Neural cell (in vitro differentiated cells): ENCODE results near the gene SLC6A15. TPM values are rescaled to one million over a fixed set of nuclear protein-coding genes. Genes with fewer than 3 reads are reported as not detected.

Source experiments
- H2AFZ ChIP-seq: fragments of 200-600, 300-800 bp; sonication (generic), shearing (Covaris generic); 2 replicates; pipeline ENCODE4 v1.6.0; 2014; ENCODE audit warnings: low read depth, mild to moderate bottlenecking, antibody characterized with exemption, low read length, moderate library complexity
- H3F3A ChIP-seq: fragments of 200-600 bp; shearing (Covaris generic); 2 replicates; pipeline ENCODE4 v1.6.1; 2016; ENCODE audit warnings: mild to moderate bottlenecking, moderate library complexity, mixed read lengths, antibody characterized with exemption, low read length; ENCODE audit not compliant: insufficient read depth, poor library complexity, severe bottlenecking
- H3K27ac ChIP-seq: fragments of 200-600, 300-800 bp; sonication (generic), shearing (Covaris generic); 2 replicates; pipeline ENCODE4 v1.5.1; 2014; ENCODE audit warnings: mild to moderate bottlenecking, low read length, moderate library complexity
- H3K27me3 ChIP-seq: fragments of 300-800, 200-600 bp; sonication (generic), shearing (Covaris generic); 2 replicates; pipeline ENCODE4 v1.6.0; 2014; ENCODE audit warnings: mild to moderate bottlenecking, low read depth, low read length, moderate library complexity; ENCODE audit not compliant: insufficient read depth
- H3K36me3 ChIP-seq: fragments of 300-800, 200-600 bp; sonication (generic), shearing (Covaris generic); 2 replicates; pipeline ENCODE4 v1.5.1; 2014; ENCODE audit warnings: mild to moderate bottlenecking, antibody characterized with exemption, low read length, moderate library complexity; ENCODE audit not compliant: insufficient read depth
- H3K4me2 ChIP-seq: fragments of 300-800, 200-600 bp; sonication (generic), shearing (Covaris generic); 2 replicates; pipeline ENCODE4 v1.6.0; 2014; ENCODE audit warnings: mild to moderate bottlenecking, low read length
- H3K4me3 ChIP-seq: fragments of 300-800, 200-600 bp; sonication (generic), shearing (Covaris generic); 2 replicates; pipeline ENCODE4 v1.5.1; 2014; ENCODE audit warnings: mild to moderate bottlenecking, low read length, moderate library complexity
- H3K79me2 ChIP-seq: fragments of 200-600 bp; shearing (Covaris generic); replicated peaks from 2 replicates; pipeline ENCODE4 v1.6.0; 2014; ENCODE audit warnings: mild to moderate bottlenecking, low read length, moderate library complexity; ENCODE audit not compliant: insufficient read depth
- H3K9ac ChIP-seq: fragments of 300-800, 200-600 bp; sonication (generic), shearing (Covaris generic); 2 replicates; pipeline ENCODE4 v1.6.1; 2016; ENCODE audit warnings: mild to moderate bottlenecking, low read length, mixed read lengths
- H3K9me2 ChIP-seq: fragments of 200-600 bp; shearing (Covaris generic); 2 replicates; pipeline ENCODE4 v1.6.1; 2016; ENCODE audit warnings: mild to moderate bottlenecking, low read length, mixed read lengths; ENCODE audit not compliant: insufficient read depth
- H3K9me3 ChIP-seq: fragments of 200-600, 300-800 bp; sonication (generic), shearing (Covaris generic); 2 replicates; pipeline ENCODE4 v1.6.1; 2016; ENCODE audit warnings: mild to moderate bottlenecking, mixed run types, low read length, moderate library complexity, mixed read lengths
- H4K20me1 ChIP-seq: fragments of 200-600 bp; shearing (Covaris generic); 2 replicates; pipeline ENCODE4 v1.6.1; 2016; ENCODE audit warnings: mild to moderate bottlenecking, mixed run types; ENCODE audit not compliant: insufficient read depth
- EP300 ChIP-seq: fragments of 450-650 bp; conservative IDR thresholded peaks from 2 replicates; pipeline ENCODE4 v1.6.1; 2014; ENCODE audit warnings: antibody characterized with exemption, mild to moderate bottlenecking, moderate library complexity; ENCODE audit not compliant: poor library complexity, severe bottlenecking
- EZH2 ChIP-seq: fragments of 200-600, 300-800 bp; shearing (Covaris generic), sonication (generic); IDR thresholded peaks from 2 replicates; pipeline ENCODE4 v1.6.1; 2014; ENCODE audit warnings: antibody characterized with exemption, low read length, borderline replicate concordance, mild to moderate bottlenecking; ENCODE audit not compliant: insufficient read depth, poor library complexity, severe bottlenecking
- MXI1 ChIP-seq: fragments of 450-650 bp; conservative IDR thresholded peaks from 2 replicates; pipeline ENCODE4 v1.6.1; 2014; ENCODE audit warnings: antibody characterized with exemption, mild to moderate bottlenecking; ENCODE audit not compliant: poor library complexity, severe bottlenecking
- POLR2AphosphoS5 ChIP-seq: IDR thresholded peaks from 2 replicates; pipeline ENCODE4 v1.6.1; 2012
- RAD21 ChIP-seq: fragments of 450-650 bp; conservative IDR thresholded peaks from 2 replicates; pipeline ENCODE4 v1.6.1; 2014; ENCODE audit warnings: antibody characterized with exemption, mild to moderate bottlenecking, moderate library complexity
- REST ChIP-seq: IDR thresholded peaks from 2 replicates; pipeline ENCODE4 v1.6.1; 2012; ENCODE audit warnings: borderline replicate concordance
- SMC3 ChIP-seq: fragments of 450-650 bp; conservative IDR thresholded peaks from 2 replicates; pipeline ENCODE4 v1.6.1; 2014; ENCODE audit warnings: antibody characterized with exemption, mild to moderate bottlenecking, moderate library complexity; ENCODE audit not compliant: poor library complexity
- TAF1 ChIP-seq: IDR thresholded peaks from 2 replicates; pipeline ENCODE4 v1.6.1; 2012; ENCODE audit warnings: low read depth
- polyA plus RNA-seq: library from polyadenylated mRNA; depleted of rRNA; stranded (reverse); fragments of >200 nt; gene quantifications from 2 replicates; pipeline ENCODE4 v1.2.3, GENCODE V29; 2014
- TF ChIP-seq, protein P1 (sequence below): fragments of 450-650 bp; IDR thresholded peaks from 2 replicates; pipeline ENCODE4 v1.5.1; 2014; ENCODE audit warnings: antibody characterized with exemption, mild to moderate bottlenecking, moderate library complexity; ENCODE audit not compliant: poor library complexity, severe bottlenecking

Gene SLC6A15
- polyA plus RNA-seq, 1 donor from 2014 or later = 11.4 TPM

DNA sequence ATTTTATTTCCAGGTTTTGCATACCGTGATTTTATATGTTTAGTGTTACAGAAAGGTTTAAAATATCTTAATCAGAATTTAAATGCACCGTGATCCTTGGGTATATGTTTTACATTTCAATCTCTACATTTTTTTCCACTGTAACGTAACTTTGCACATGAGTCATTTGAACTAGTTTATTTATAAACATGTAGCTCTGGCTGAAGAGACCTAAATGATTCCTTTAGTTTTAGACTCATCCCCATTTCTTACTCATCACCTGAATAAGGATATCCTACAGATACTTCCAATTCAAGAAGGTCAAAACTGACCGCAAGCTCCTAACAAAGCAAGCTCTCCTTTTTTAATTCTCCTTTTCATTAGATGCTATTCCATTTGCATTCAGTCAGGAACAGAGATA, 42.7 kb upstream of the SLC6A15 start:
- H3K36me3 ChIP-seq = no peaks in the 10 kb centered on the region
- no peak overlapping the region for H3K4me2 ChIP-seq
- no peak for TF ChIP-seq EZH2
- TF ChIP-seq POLR2AphosphoS5 = no peak
- TF ChIP-seq TAF1 = no peak
- no peak for TF ChIP-seq SMC3
- no peak for TF ChIP-seq MXI1
- no peak for TF ChIP-seq EP300
- TF ChIP-seq RAD21 = no peak
- TF ChIP-seq, protein P1, sequence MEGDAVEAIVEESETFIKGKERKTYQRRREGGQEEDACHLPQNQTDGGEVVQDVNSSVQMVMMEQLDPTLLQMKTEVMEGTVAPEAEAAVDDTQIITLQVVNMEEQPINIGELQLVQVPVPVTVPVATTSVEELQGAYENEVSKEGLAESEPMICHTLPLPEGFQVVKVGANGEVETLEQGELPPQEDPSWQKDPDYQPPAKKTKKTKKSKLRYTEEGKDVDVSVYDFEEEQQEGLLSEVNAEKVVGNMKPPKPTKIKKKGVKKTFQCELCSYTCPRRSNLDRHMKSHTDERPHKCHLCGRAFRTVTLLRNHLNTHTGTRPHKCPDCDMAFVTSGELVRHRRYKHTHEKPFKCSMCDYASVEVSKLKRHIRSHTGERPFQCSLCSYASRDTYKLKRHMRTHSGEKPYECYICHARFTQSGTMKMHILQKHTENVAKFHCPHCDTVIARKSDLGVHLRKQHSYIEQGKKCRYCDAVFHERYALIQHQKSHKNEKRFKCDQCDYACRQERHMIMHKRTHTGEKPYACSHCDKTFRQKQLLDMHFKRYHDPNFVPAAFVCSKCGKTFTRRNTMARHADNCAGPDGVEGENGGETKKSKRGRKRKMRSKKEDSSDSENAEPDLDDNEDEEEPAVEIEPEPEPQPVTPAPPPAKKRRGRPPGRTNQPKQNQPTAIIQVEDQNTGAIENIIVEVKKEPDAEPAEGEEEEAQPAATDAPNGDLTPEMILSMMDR = no peak
- no peaks in the 10 kb centered on the region for H3K79me2 ChIP-seq
- H3K27me3 ChIP-seq = no peaks in the 10 kb centered on the region
- H4K20me1 ChIP-seq = no peaks in the 10 kb centered on the region
- no peaks in the 10 kb centered on the region for H3K9me3 ChIP-seq
- no peaks in the 10 kb centered on the region for H3K9me2 ChIP-seq
- H3K9ac ChIP-seq = no peak overlapping the region
- no peak overlapping the region for H3K27ac ChIP-seq
- H3F3A ChIP-seq = no peaks in the 10 kb centered on the region
- H3K4me3 ChIP-seq = no peak overlapping the region
- H2AFZ ChIP-seq = no peak overlapping the region

DNA sequence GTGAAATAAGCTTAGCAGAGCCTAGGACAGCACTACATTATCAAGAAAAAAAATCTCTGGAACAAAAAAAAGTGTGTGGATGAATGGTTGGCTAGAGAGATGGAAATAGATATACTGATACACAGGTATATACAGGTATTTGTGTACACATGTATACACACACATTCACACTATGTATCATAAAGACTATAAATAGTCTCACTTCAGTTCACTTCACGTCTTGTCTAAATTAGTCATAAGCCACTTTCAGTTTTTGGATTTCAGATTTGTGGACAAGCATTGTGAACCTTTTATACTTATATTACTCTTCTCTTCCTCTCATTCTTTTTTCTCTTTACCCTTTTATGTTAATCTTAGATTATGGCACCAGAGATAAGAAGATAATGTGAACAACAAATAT, 41.8 kb upstream of the SLC6A15 start:
- Histone ChIP-seq H3K9me3 (no peaks in the 10 kb centered on the region), H3K27me3 (no peaks in the 10 kb centered on the region), H3K4me3 (no peak overlapping the region), H3K9ac (no peak overlapping the region), H3K79me2 (no peaks in the 10 kb centered on the region), H2AFZ (no peak overlapping the region), H3K9me2 (no peaks in the 10 kb centered on the region), H3F3A (no peaks in the 10 kb centered on the region), H3K4me2 (no peak overlapping the region), H3K27ac (no peak overlapping the region), H3K36me3 (no peaks in the 10 kb centered on the region), H4K20me1 (no peaks in the 10 kb centered on the region)
- TF ChIP-seq REST = no peak
- no peak for TF ChIP-seq EZH2
- no peak for TF ChIP-seq SMC3
- TF ChIP-seq RAD21 = no peak
- TF ChIP-seq EP300 = no peak
- TF ChIP-seq, protein P1 = no peak
- no peak for TF ChIP-seq POLR2AphosphoS5
- no peak for TF ChIP-seq MXI1
- TF ChIP-seq TAF1 = no peak
